NCI-H2171 (cell line): ENCODE results near the gene KAZN.

Experiments
- DNase-seq: peaks from one replicate; lab custom pipeline; 2025; lab: John Stamatoyannopoulos, UW

Gene KAZN

GRCh38 chr1:14743368-14743767 lies 144.9 kb downstream of the KAZN start:
- no peak for DNase-seq

- DNase-seq = no peak
These were observed 146.7 kb downstream of the KAZN start for GRCh38 chr1:14745001-14745720.

- DNase-seq = no peak
These were observed 147.3 kb downstream of the KAZN start for GRCh38 chr1:14745789-14746188.

GRCh38 chr1:14746393-14746792 lies 147.9 kb downstream of the KAZN start:
- DNase-seq = no peak

GRCh38 chr1:14748151-14748550 lies 149.7 kb downstream of the KAZN start:
- DNase-seq = no peak

- no peak for DNase-seq
These were observed 150.5 kb downstream of the KAZN start for GRCh38 chr1:14748977-14749376.

- DNase-seq = no peak
These were observed 152.0 kb downstream of the KAZN start for GRCh38 chr1:14750490-14750889.

GRCh38 chr1:14755518-14756252 lies 157.2 kb downstream of the KAZN start:
- no peak for DNase-seq

- DNase-seq = no peak
These were observed 158.3 kb downstream of the KAZN start for GRCh38 chr1:14756589-14757285.

GRCh38 chr1:14757286-14757625 lies 158.8 kb downstream of the KAZN start:
- no peak for DNase-seq

- DNase-seq = no peak
These were observed 160.7 kb downstream of the KAZN start for GRCh38 chr1:14759042-14759818.

- no peak for DNase-seq
These were observed 161.4 kb downstream of the KAZN start for GRCh38 chr1:14759843-14760242.

- DNase-seq = no peak
These were observed 162.3 kb downstream of the KAZN start for GRCh38 chr1:14760780-14761179.

- DNase-seq = no peak
These were observed 163.0 kb downstream of the KAZN start for GRCh38 chr1:14761291-14762153.

GRCh38 chr1:14763977-14764376 lies 165.5 kb downstream of the KAZN start:
- no peak for DNase-seq

GRCh38 chr1:14765773-14766172 lies 167.3 kb downstream of the KAZN start:
- peak; percentile 36 for DNase-seq

- DNase-seq = no peak
These were observed 168.6 kb downstream of the KAZN start for GRCh38 chr1:14767075-14767474.

GRCh38 chr1:14768582-14769304 lies 170.3 kb downstream of the KAZN start:
- DNase-seq = no peak

GRCh38 chr1:14769486-14770274 lies 171.2 kb downstream of the KAZN start:
- no peak for DNase-seq
